ENCODE results near the gene NR6A1. TPM values are rescaled to one million over a fixed set of nuclear protein-coding genes. Genes with fewer than 3 reads are reported as not detected.

Gene NR6A1
- total RNA-seq, 1 experiment from 2014 or later = 99.3 TPM

GRCh38 chr9:124688238-124688904 lies 82.7 kb downstream of the NR6A1 start:
- no peak overlapping the region for H4K91ac ChIP-seq (ENCODE audit: insufficient read length, low read depth, low read length)
- H2AFZ ChIP-seq (ENCODE audit: low read length) = no peak overlapping the region
- H3K27me3 Mint-ChIP-seq (ENCODE audit: low read depth) = no peaks in the 10 kb centered on the region
- peaks cover 4 to 5% of the 10 kb centered on the region in 2 experiments for H3K4me1 Mint-ChIP-seq
- no CpG with 5 or more reads among the region's 6 CpGs for WGBS (ENCODE audit: extremely low coverage, insufficient read length, low lambda C conversion rate)
- H3K4ac ChIP-seq (ENCODE audit: low read depth, low read length) = no peak overlapping the region
- H2BK15ac ChIP-seq (ENCODE audit: low read depth, low read length) = no peak overlapping the region
- no peak overlapping the region for H3K18ac ChIP-seq (ENCODE audit: insufficient read length, low read depth, low read length)
- DNase-seq = no peak
- no peak overlapping the region for H2BK12ac ChIP-seq (ENCODE audit: insufficient read length, low read depth, low read length)
- H3K4me3 Mint-ChIP-seq = no peak overlapping the region
- H3K4me1 ChIP-seq (ENCODE audit: insufficient read depth, low read length) = no peaks in the 10 kb centered on the region
- no peaks in the 10 kb centered on the region for H4K20me1 ChIP-seq (ENCODE audit: control insufficient read depth, insufficient read depth, insufficient read length)
- H2BK20ac ChIP-seq (ENCODE audit: low read depth, low read length, poor library complexity, severe bottlenecking) = no peak overlapping the region
- H2AK5ac ChIP-seq (ENCODE audit: insufficient read length, low read length) = no peak overlapping the region
- no peaks in the 10 kb centered on the region for H3K79me1 ChIP-seq (ENCODE audit: insufficient read depth, low read depth, low read length, poor library complexity, severe bottlenecking)
- H3K9me3 Mint-ChIP-seq = no peaks in the 10 kb centered on the region
- H3T11ph ChIP-seq (ENCODE audit: low read length) = no peak overlapping the region
- no peak overlapping the region for H3K56ac ChIP-seq (ENCODE audit: insufficient read length, low read depth, low read length)
- no peak overlapping the region for H3K9ac ChIP-seq (ENCODE audit: extremely low read depth, insufficient read length, low read length)
- H3K4me2 ChIP-seq (ENCODE audit: insufficient read depth, insufficient read length, low read length) = no peak overlapping the region
- peaks cover 0 to 4% (median 3%) of the 10 kb centered on the region in 3 experiments; a peak in 3 of 7 replicates for H3K36me3 Mint-ChIP-seq (ENCODE audit: insufficient read depth in 1 of 3, low read depth in 3 of 3)
- H3K9me3 ChIP-seq (ENCODE audit: control insufficient read depth, low read depth, low read length) = no peaks in the 10 kb centered on the region
- no peaks in the 10 kb centered on the region for H3K27me3 ChIP-seq (ENCODE audit: insufficient read depth, low read length)
- no peak overlapping the region for H3K23ac ChIP-seq (ENCODE audit: insufficient read length, low read depth, low read length)
- no peak overlapping the region for H3K27ac ChIP-seq (ENCODE audit: insufficient read length, low read depth, low read length)
- TF ChIP-seq CTCF (conservative IDR thresholded peaks at IDR 0.05) = no peak
- H2BK120ac ChIP-seq (ENCODE audit: low read depth, low read length, poor library complexity, severe bottlenecking) = no peak overlapping the region
- no peaks in the 10 kb centered on the region for H3K23me2 ChIP-seq (ENCODE audit: insufficient read length, low read depth, low read length, poor library complexity, severe bottlenecking)
- peaks cover 2% of the 10 kb centered on the region; the same call in 1 of the 2 replicates for H3K79me2 ChIP-seq (ENCODE audit: insufficient read depth, low read length)
- no peak overlapping the region for H3K27ac Mint-ChIP-seq
- no peak overlapping the region for H2BK5ac ChIP-seq (ENCODE audit: insufficient read length, low read length)
- no peak overlapping the region for H3K14ac ChIP-seq (ENCODE audit: insufficient read depth, low read length)
- no peak overlapping the region for H4K8ac ChIP-seq (replicated peaks; ENCODE audit: insufficient read length, low read depth, low read length)
- no peak overlapping the region for H4K5ac ChIP-seq (ENCODE audit: insufficient read length, low read depth, low read length)

Data from H9 (cell line).